ENCODE data around the gene CD44.

Gene CD44

DNA sequence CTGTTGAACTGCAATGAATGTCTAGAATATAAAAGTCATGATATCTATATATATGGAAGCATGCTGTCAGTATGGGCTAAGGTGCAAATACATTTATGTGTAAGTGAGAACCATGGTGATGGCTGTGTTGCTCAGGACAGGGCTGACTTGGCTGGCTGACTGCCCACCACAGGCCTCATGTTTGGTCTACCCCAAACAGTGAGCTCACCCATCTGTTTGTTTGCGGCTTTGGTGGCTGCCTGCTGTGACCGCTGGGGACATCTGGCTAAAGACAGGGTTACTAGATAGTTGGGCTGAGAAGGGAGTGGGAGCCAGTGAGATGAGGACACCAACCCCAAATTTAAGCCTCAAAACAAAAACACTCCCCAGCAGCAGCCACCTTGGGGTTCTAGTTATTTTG, 6.3 kb downstream of the CD44 start:
- H3K9ac ChIP-seq (ENCODE audit: low read length): no peak overlapping the region
- H3K4me3 ChIP-seq (ENCODE audit: low read length): no peak overlapping the region
- H3K27ac ChIP-seq (ENCODE audit: low read depth, low read length): no peak overlapping the region
- no peaks in the 10 kb centered on the region for H3K27me3 ChIP-seq (ENCODE audit: control insufficient read depth, insufficient read depth, low read length)
- no peaks in the 10 kb centered on the region for H3K36me3 ChIP-seq (ENCODE audit: control insufficient read depth, insufficient read depth, low read length)
- H3K4me1 ChIP-seq (ENCODE audit: control insufficient read depth, insufficient read depth, low read length): peaks cover 25% of the 10 kb centered on the region

DNA sequence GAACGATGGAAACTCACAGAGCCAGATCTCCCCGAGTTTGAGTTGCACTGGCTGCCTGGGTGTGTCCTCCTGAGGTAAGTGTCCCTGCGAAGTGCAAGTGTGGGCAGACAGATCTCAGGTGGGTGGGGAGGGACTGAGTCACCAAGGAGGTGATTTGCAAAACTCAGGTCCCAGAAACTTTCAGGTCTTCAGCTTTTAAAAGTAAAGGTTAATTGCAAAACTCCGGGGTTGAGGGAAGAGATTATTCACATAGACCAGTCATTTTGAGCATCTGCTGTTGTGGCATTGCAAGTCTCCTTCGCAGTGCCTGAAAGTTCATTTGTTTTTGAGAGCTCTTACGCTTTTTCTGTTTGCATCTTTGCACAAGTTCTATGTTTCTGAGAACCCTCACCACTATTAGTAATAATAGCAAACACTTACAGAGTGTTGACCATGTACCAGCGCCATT, 7.1 kb downstream of the CD44 start:
- Histone ChIP-seq H3K4me1 (ENCODE audit: control insufficient read depth, insufficient read depth, low read length) (peaks cover 24% of the 10 kb centered on the region), H3K27ac (ENCODE audit: low read depth, low read length) (no peak overlapping the region), H3K4me3 (ENCODE audit: low read length) (no peak overlapping the region)

DNA sequence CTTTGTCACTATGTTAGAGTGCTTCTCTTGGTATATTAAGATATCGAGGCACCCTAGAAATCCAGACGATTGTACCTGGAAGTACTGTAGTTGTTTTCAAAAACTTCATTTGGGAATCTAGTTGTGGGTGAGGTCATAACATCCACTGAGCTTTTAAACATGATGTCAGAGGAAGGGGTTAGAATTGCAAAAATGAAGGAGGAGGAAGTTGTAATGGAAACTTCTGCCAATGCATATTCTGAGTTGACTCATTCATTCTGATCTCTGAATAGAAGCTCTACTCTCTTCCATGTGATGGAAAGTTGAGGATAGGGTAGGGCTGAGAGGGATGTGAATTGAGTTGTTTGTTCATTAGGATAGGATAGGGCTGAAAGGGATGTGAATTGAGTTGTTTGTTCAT, 7.7 kb downstream of the CD44 start:
- no peak overlapping the region for H3K27ac ChIP-seq (ENCODE audit: low read depth, low read length)
- no peak overlapping the region for H3K4me3 ChIP-seq (ENCODE audit: low read length)
- H3K9ac ChIP-seq (ENCODE audit: low read length): no peak overlapping the region
- no peaks in the 10 kb centered on the region for H3K27me3 ChIP-seq (ENCODE audit: control insufficient read depth, insufficient read depth, low read length)
- H3K36me3 ChIP-seq (ENCODE audit: control insufficient read depth, insufficient read depth, low read length): no peaks in the 10 kb centered on the region
- H3K4me1 ChIP-seq (ENCODE audit: control insufficient read depth, insufficient read depth, low read length): peaks cover 22% of the 10 kb centered on the region

More for the DNA sequence above, 7.1 kb downstream of the CD44 start:
- no peaks in the 10 kb centered on the region for H3K36me3 ChIP-seq (ENCODE audit: control insufficient read depth, insufficient read depth, low read length)
- no peak overlapping the region for H3K9ac ChIP-seq (ENCODE audit: low read length)
- H3K27me3 ChIP-seq (ENCODE audit: control insufficient read depth, insufficient read depth, low read length): no peaks in the 10 kb centered on the region

DNA sequence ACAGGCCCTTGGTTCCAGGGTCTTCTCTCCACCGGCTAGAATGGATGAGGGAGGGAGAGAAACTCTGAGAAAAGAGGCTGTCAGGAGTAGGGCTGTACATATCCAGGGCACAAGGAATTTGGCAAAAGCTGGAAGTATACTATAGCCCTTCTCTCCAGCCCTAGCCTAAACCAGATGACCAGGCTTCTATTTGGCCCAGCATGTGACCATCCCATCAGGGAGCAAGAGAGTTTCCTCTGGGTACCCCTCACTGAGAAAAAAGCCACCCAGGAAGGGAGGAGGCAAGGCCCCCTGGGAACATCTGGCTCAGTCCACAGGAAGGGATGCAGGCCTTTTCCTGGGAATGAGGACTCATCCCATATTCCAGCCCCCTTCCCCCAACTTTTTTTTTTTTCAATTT, 8.3 kb downstream of the CD44 start:
- no peaks in the 10 kb centered on the region for H3K27me3 ChIP-seq (ENCODE audit: control insufficient read depth, insufficient read depth, low read length)
- peaks cover 22% of the 10 kb centered on the region for H3K4me1 ChIP-seq (ENCODE audit: control insufficient read depth, insufficient read depth, low read length)
- no peak overlapping the region for H3K4me3 ChIP-seq (ENCODE audit: low read length)
- H3K36me3 ChIP-seq (ENCODE audit: control insufficient read depth, insufficient read depth, low read length): no peaks in the 10 kb centered on the region
- H3K9ac ChIP-seq (ENCODE audit: low read length): no peak overlapping the region
- H3K27ac ChIP-seq (ENCODE audit: low read depth, low read length): no peak overlapping the region

DNA sequence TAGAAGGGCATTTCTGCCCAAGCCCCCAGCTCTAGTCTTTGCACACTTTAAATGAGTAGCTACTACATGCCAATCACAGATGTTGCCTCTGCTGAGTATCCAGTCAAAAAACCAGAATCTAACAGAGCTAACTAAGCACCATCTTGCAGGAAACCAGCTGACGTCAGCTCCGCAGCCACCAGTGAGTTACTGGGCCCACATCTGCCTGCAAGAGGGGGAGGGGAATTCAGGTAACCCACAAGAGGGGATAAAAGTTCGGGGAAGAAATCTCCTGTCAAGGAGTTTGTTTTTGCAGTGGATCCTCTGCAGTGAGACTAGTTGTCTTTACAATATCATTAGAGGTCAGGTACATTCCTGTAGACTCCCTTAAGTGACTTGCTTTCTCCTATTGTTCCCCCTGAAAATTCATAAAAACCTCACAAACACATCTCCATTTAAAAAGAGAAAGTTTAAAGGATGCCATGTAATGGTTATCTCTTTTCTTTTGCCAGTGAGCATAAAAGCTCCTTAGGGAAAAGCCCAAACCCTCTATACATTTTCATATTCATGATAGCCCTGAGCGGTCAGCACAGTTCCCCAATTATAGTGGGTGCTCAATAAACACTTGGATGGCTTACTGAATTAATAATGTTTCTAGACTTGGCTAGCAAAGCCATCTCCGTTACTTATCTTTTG, 9.3 kb downstream of the CD44 start:
- H3K27me3 ChIP-seq (ENCODE audit: control insufficient read depth, insufficient read depth, low read length): no peaks in the 10 kb centered on the region
- peaks cover 21% of the 10 kb centered on the region for H3K4me1 ChIP-seq (ENCODE audit: control insufficient read depth, insufficient read depth, low read length)
- H3K9ac ChIP-seq (ENCODE audit: low read length): no peak overlapping the region
- no peak overlapping the region for H3K4me3 ChIP-seq (ENCODE audit: low read length)
- no peaks in the 10 kb centered on the region for H3K36me3 ChIP-seq (ENCODE audit: control insufficient read depth, insufficient read depth, low read length)
- no peak overlapping the region for H3K27ac ChIP-seq (ENCODE audit: low read depth, low read length)

DNA sequence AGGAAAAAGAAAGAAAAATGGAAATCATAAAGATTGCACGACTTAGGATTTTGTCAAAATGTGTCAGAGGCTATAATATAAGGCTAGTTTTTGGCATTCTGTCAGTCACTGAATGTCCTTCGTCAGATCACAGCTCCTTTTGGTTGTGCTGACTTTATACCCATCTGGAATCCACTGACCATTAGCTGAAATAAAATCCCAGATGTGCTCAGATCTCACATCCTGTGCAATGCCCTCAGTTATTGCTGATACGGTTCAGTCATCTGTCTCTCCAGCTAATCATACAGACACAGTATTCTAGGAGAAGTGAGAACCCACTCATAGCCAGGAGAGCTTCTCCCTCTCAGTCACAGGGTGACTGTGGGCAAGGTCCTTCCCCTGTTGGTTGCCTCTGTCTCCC, 11.5 kb downstream of the CD44 start:
- Histone ChIP-seq H3K4me3 (ENCODE audit: low read length) (no peak overlapping the region), H3K4me1 (ENCODE audit: control insufficient read depth, insufficient read depth, low read length) (peaks cover 3% of the 10 kb centered on the region), H3K27ac (ENCODE audit: low read depth, low read length) (no peak overlapping the region), H3K9ac (ENCODE audit: low read length) (no peak overlapping the region), H3K36me3 (ENCODE audit: control insufficient read depth, insufficient read depth, low read length) (no peaks in the 10 kb centered on the region), H3K27me3 (ENCODE audit: control insufficient read depth, insufficient read depth, low read length) (no peaks in the 10 kb centered on the region)

DNA sequence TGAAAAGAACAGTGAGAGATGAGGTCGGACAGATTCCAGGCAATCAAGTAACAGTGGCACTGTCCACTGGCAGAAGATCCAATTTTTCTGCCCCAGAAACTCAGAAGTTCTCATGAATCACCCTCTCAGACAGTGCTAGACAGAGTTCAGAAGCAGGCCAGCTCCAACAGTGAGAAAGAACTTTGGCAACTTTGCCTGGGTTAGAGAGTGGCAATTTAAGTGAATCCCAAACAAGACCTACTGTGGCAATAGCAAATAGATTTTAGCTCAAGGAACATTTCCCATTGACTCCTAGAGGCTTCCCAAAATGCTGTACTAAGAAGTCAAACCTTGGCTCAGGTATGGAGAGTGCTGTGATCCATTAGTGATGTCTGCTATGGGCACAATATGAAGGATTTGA, 12.3 kb downstream of the CD44 start:
- no peak overlapping the region for H3K9ac ChIP-seq (ENCODE audit: low read length)
- H3K4me3 ChIP-seq (ENCODE audit: low read length): no peak overlapping the region
- H3K27me3 ChIP-seq (ENCODE audit: control insufficient read depth, insufficient read depth, low read length): no peaks in the 10 kb centered on the region
- peaks cover 3% of the 10 kb centered on the region for H3K4me1 ChIP-seq (ENCODE audit: control insufficient read depth, insufficient read depth, low read length)
- no peaks in the 10 kb centered on the region for H3K36me3 ChIP-seq (ENCODE audit: control insufficient read depth, insufficient read depth, low read length)
- H3K27ac ChIP-seq (ENCODE audit: low read depth, low read length): no peak overlapping the region

DNA sequence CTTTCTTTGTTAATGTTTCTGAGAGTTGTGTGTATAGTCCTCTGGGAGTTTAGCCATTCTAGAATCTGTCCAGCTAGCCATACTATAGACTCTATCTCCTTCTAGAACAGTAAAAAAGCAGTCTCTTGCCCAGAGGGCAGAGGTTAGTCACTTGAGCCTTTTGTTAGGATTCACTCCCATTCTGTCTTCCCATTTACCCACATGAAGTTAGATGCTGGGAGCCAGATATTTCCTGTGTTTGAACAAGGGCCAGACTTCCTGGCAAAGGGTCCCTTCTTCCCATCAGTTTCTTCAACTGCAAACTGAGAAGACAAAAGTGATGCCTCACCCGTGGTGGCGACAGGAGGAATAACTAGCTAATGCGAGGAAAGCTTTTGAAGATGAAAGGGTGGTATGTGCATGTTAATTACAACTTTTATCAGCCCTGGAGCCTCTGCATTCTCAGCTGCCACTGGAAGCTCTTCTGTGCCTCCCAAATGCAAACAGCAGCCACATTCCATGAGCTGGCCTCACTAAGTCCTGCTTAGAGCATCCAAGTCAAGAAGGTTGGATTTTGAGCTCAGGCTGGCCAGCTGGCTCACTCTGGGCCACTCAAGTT, 12.8 kb downstream of the CD44 start:
- Histone ChIP-seq H3K27me3 (ENCODE audit: control insufficient read depth, insufficient read depth, low read length) (no peaks in the 10 kb centered on the region), H3K4me3 (ENCODE audit: low read length) (no peak overlapping the region), H3K4me1 (ENCODE audit: control insufficient read depth, insufficient read depth, low read length) (no peaks in the 10 kb centered on the region), H3K36me3 (ENCODE audit: control insufficient read depth, insufficient read depth, low read length) (no peaks in the 10 kb centered on the region), H3K9ac (ENCODE audit: low read length) (no peak overlapping the region), H3K27ac (ENCODE audit: low read depth, low read length) (no peak overlapping the region)

DNA sequence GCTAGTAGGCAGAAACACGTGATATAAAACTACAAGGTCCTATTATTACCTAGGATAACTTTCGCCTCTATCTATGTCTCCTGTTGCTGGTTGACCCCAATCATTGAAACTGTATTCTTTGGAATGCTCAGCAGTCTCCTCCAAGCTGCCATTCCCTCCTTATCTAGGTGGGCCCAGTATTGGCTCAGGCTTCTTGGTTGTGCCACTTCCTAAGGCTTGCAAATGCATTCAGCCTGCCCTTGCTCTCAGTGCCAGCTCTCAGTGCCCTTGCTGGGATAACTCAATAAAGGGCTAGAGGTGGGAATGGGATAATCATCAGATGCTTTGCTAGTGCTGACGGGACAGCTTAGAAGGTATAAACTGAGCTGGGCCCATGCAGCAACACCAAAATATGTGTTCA, 13.6 kb downstream of the CD44 start:
- Histone ChIP-seq H3K36me3 (ENCODE audit: control insufficient read depth, insufficient read depth, low read length) (no peaks in the 10 kb centered on the region), H3K27me3 (ENCODE audit: control insufficient read depth, insufficient read depth, low read length) (no peaks in the 10 kb centered on the region), H3K9ac (ENCODE audit: low read length) (no peak overlapping the region), H3K4me1 (ENCODE audit: control insufficient read depth, insufficient read depth, low read length) (peaks cover 2% of the 10 kb centered on the region), H3K27ac (ENCODE audit: low read depth, low read length) (no peak overlapping the region), H3K4me3 (ENCODE audit: low read length) (no peak overlapping the region)

DNA sequence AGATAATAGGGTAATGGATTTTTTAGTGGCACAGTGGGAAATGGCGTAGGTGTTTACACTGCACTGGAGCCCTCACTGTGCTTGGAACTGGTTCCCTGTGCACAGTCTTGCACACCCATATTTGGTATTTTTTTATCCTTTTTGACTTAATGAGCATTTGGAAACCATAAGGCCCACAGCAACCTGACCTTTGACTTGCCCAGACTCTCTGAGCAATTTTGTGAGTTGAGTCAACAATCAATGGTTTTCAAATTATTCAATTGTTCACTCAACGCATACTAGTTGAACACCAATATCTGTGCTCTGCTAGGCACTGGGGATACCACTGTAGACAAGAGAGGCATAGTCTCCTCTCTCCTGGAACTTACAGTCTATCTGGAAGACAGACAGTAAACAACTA, 14.3 kb downstream of the CD44 start:
- H3K27me3 ChIP-seq (ENCODE audit: control insufficient read depth, insufficient read depth, low read length): no peaks in the 10 kb centered on the region
- H3K27ac ChIP-seq (ENCODE audit: low read depth, low read length): no peak overlapping the region
- no peak overlapping the region for H3K4me3 ChIP-seq (ENCODE audit: low read length)
- peaks cover 8% of the 10 kb centered on the region for H3K4me1 ChIP-seq (ENCODE audit: control insufficient read depth, insufficient read depth, low read length)
- no peaks in the 10 kb centered on the region for H3K36me3 ChIP-seq (ENCODE audit: control insufficient read depth, insufficient read depth, low read length)
- H3K9ac ChIP-seq (ENCODE audit: low read length): no peak overlapping the region

DNA sequence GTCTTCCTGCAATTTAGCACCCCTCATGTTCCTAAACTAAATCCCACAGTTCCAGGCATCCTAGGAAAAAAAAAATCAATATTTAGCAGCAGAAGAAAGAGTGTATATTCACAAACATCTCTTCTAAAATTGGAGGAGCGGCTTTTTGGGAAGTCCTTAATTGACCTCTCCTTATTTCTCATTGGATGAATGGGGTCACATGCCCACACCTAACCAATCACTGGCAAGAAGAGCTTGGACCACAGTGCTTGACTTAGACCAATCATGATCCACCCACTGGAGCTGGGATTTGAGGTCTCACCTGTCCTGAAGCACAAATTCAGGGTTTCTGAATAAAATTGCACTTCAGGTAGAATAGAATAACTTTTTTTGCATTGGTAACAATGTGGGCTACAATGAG, 16.0 kb downstream of the CD44 start:
- no peaks in the 10 kb centered on the region for H3K36me3 ChIP-seq (ENCODE audit: control insufficient read depth, insufficient read depth, low read length)
- H3K4me1 ChIP-seq (ENCODE audit: control insufficient read depth, insufficient read depth, low read length): peaks cover 20% of the 10 kb centered on the region
- H3K27ac ChIP-seq (ENCODE audit: low read depth, low read length): no peak overlapping the region
- H3K27me3 ChIP-seq (ENCODE audit: control insufficient read depth, insufficient read depth, low read length): no peaks in the 10 kb centered on the region
- H3K9ac ChIP-seq (ENCODE audit: low read length): no peak overlapping the region
- no peak overlapping the region for H3K4me3 ChIP-seq (ENCODE audit: low read length)

DNA sequence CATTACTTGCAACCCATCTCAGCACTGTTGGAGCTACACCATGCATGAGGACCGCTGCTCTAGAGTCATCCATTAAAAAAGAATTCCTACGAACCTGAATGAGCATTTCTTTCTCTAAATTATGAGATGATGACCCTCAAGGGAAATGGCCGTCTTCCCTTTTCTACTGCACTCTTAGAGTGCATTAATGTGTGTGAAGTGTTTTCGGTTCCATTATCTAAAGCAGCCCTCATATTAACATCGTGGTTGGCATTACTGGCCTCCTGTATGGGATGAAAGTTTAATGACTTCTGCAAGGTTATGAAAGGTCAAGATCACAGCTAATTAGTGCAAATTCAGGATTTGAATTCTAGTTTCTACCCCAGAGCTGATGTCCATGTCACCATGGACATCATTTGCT, 16.7 kb downstream of the CD44 start:
- Histone ChIP-seq H3K4me3 (ENCODE audit: low read length) (no peak overlapping the region), H3K36me3 (ENCODE audit: control insufficient read depth, insufficient read depth, low read length) (no peaks in the 10 kb centered on the region), H3K4me1 (ENCODE audit: control insufficient read depth, insufficient read depth, low read length) (peaks cover 20% of the 10 kb centered on the region), H3K27me3 (ENCODE audit: control insufficient read depth, insufficient read depth, low read length) (no peaks in the 10 kb centered on the region), H3K9ac (ENCODE audit: low read length) (no peak overlapping the region), H3K27ac (ENCODE audit: low read depth, low read length) (no peak overlapping the region)
